Ishikawa (cell line): ENCODE data around the gene SYTL4.

Source experiments
- CEBPB ChIP-seq: IDR thresholded peaks from 2 replicates; pipeline ENCODE4 v1.6.1; 2012
- CREB1 ChIP-seq: IDR thresholded peaks from 2 replicates; pipeline ENCODE4 v1.6.1; 2012; ENCODE audit warnings: low read depth
- EGR1 ChIP-seq: IDR thresholded peaks from 2 replicates; pipeline ENCODE4 v1.6.1; 2012
- EP300 ChIP-seq: IDR thresholded peaks from 2 replicates; pipeline ENCODE4 v1.6.1; 2012; ENCODE audit warnings: borderline replicate concordance
- FOXM1 ChIP-seq: IDR thresholded peaks from 2 replicates; pipeline ENCODE4 v1.6.1; 2012; ENCODE audit warnings: low read depth, borderline replicate concordance
- NFIC ChIP-seq: IDR thresholded peaks from 2 replicates; pipeline ENCODE4 v1.6.1; 2012
- RAD21 ChIP-seq: IDR thresholded peaks from 2 replicates; pipeline ENCODE4 v1.6.1; 2012; ENCODE audit warnings: low read depth
- TAF1 ChIP-seq: IDR thresholded peaks from 2 replicates; pipeline ENCODE4 v1.6.1; 2012; ENCODE audit warnings: low read depth, mild to moderate bottlenecking
- TCF12 ChIP-seq: IDR thresholded peaks from 2 replicates; pipeline ENCODE4 v1.6.1; 2012; ENCODE audit warnings: low read depth
- TEAD4 ChIP-seq: IDR thresholded peaks from 2 replicates; pipeline ENCODE4 v1.6.1; 2012
- YY1 ChIP-seq: IDR thresholded peaks from 2 replicates; pipeline ENCODE4 v1.6.1; 2012; ENCODE audit warnings: low read depth
- ZBTB7A ChIP-seq: IDR thresholded peaks from 2 replicates; pipeline ENCODE4 v1.6.1; 2012; ENCODE audit warnings: low read depth
- TF ChIP-seq, protein P1 (sequence below): IDR thresholded peaks from 2 replicates; pipeline ENCODE4 v1.6.1; 2012
- TF ChIP-seq, protein P2 (sequence below): IDR thresholded peaks from 2 replicates; pipeline ENCODE4 v1.6.1; 2012
- TF ChIP-seq, protein P3 (sequence below): IDR thresholded peaks from 2 replicates; pipeline ENCODE4 v1.6.1; 2012; ENCODE audit warnings: low read depth, mild to moderate bottlenecking

Gene SYTL4

DNA sequence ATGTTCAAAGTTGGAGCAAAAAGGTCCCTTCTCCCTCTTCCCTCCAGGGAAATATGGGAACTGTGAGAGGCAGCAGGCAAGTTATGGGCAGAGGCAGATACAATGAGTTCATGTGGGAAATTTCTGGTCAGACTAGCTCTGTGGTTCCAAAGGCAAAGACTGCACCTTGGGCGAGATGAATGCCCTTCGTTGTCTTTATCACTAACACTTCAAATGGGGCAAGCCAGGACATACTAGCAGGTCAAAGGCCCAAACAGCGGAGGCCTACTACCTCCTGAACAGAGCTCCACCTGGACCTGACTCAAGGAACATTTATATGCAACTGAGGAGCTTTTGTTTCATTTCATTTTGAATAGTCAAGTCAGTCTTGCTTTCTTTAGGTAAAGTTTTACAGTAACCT is 59.0 kb downstream of the SYTL4 start:
- no peak for TF ChIP-seq TCF12
- no peak for TF ChIP-seq RAD21
- no peak for TF ChIP-seq EP300
- TF ChIP-seq TAF1: no peak
- TF ChIP-seq, protein P1, sequence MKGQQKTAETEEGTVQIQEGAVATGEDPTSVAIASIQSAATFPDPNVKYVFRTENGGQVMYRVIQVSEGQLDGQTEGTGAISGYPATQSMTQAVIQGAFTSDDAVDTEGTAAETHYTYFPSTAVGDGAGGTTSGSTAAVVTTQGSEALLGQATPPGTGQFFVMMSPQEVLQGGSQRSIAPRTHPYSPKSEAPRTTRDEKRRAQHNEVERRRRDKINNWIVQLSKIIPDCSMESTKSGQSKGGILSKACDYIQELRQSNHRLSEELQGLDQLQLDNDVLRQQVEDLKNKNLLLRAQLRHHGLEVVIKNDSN: no peak
- no peak for TF ChIP-seq FOXM1
- TF ChIP-seq CEBPB: no peak
- TF ChIP-seq, protein P2, sequence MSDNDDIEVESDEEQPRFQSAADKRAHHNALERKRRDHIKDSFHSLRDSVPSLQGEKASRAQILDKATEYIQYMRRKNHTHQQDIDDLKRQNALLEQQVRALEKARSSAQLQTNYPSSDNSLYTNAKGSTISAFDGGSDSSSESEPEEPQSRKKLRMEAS: no peak
- TF ChIP-seq NFIC: no peak
- no peak for TF ChIP-seq CREB1
- no peak for TF ChIP-seq YY1
- TF ChIP-seq EGR1: no peak
- no peak for TF ChIP-seq TEAD4
- TF ChIP-seq, protein P3, sequence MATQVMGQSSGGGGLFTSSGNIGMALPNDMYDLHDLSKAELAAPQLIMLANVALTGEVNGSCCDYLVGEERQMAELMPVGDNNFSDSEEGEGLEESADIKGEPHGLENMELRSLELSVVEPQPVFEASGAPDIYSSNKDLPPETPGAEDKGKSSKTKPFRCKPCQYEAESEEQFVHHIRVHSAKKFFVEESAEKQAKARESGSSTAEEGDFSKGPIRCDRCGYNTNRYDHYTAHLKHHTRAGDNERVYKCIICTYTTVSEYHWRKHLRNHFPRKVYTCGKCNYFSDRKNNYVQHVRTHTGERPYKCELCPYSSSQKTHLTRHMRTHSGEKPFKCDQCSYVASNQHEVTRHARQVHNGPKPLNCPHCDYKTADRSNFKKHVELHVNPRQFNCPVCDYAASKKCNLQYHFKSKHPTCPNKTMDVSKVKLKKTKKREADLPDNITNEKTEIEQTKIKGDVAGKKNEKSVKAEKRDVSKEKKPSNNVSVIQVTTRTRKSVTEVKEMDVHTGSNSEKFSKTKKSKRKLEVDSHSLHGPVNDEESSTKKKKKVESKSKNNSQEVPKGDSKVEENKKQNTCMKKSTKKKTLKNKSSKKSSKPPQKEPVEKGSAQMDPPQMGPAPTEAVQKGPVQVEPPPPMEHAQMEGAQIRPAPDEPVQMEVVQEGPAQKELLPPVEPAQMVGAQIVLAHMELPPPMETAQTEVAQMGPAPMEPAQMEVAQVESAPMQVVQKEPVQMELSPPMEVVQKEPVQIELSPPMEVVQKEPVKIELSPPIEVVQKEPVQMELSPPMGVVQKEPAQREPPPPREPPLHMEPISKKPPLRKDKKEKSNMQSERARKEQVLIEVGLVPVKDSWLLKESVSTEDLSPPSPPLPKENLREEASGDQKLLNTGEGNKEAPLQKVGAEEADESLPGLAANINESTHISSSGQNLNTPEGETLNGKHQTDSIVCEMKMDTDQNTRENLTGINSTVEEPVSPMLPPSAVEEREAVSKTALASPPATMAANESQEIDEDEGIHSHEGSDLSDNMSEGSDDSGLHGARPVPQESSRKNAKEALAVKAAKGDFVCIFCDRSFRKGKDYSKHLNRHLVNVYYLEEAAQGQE: no peak
- no peak for TF ChIP-seq ZBTB7A

DNA sequence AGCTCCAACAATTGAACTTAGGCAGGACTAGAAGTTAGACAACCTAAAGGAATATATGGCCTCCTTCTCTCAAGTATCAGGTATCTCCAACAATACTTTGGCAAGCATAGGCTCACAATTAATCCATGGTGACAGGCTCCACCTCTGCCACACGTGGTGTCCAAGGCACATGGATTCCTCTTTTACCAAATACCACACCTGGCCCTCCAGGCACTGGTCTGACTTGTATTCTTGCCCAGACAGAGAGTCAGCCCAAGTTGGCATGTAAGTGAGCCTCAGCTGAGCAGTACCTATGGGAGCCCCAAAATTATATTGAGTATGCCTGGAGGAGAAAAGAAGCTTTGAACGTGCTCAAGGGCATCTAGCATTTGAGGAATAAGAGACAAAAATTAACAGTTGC is 68.3 kb downstream of the SYTL4 start:
- TF ChIP-seq, protein P2: 0 out of 2 replicates have a peak, but pooled peaks have one; percentile 25
- TF ChIP-seq TAF1: no peak
- TF ChIP-seq, protein P1: peak; percentile 42; the same call in 1 of the 2 replicates

DNA sequence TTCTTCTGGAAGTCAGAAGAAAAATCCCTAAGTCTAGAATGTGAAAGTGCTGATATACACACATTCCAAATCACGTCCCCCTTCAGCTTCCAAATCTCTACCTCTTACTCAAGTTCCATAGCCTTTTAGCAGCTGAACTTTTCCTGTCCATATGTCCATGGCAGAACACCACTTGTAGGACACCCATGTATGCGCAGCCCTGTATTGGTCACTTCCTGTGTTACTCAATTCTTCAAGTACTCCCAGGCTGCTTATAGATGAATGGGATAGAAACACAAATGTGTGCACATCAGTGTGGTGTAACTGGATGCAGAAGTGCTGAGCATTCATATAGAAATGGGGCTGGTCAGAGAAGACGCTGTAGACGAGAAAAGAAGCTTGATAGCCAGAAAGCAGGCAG is 69.1 kb downstream of the SYTL4 start:
- TF ChIP-seq CEBPB (no peak), NFIC (no peak), YY1 (no peak), EP300 (no peak), TAF1 (no peak), TCF12 (no peak), FOXM1 (no peak), TEAD4 (no peak), CREB1 (no peak), RAD21 (no peak), ZBTB7A (no peak), EGR1 (no peak)
- TF ChIP-seq, protein P2: no peak
- TF ChIP-seq, protein P1: no peak
- TF ChIP-seq, protein P3: no peak

DNA sequence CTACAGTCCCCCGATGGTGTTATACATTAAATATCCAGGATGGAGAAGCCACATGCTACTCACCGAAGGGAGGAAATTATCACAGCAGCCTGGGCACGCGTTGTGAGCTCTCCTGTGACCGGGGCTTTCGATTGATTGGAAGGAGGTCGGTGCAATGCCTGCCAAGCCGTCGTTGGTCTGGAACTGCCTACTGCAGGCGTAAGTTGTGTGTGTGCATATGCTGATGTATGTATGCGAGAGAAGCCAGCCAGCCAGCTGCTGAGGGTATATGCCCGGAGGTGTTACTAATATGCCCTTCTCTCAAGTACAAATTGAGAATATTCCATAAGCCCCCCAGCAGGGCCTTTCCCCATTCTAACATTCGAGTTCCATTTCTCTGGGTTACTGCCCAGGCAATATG is 69.8 kb downstream of the SYTL4 start:
- TF ChIP-seq NFIC (no peak), RAD21 (no peak), CREB1 (no peak), ZBTB7A (no peak), EGR1 (no peak)
- TF ChIP-seq, protein P3: no peak
